Measurements from ENCODE around the gene NEK5.

DNA sequence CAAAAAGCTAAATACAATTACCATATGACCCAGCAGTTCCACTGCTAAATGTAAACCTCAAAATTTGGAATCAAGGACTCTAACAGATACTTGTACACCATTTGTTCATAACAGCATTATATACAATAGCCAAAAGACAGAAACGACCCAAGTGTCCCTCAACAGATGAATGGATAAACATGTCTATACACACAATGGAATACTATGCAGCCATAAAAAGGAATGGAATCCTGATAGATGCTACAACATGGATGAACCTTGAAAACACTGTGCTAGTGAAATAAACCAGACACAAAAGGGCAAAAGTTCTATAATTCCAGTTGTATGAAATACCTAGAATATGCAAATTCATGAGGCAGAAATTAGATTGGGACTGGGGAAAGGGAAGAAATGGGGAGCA, 18.4 kb upstream of the NEK5 start:
- TF ChIP-seq ASH2L (IDR thresholded peaks at IDR 0.05; ENCODE audit: low read length) (no peak), EP300 (IDR thresholded peaks at IDR 0.05; ENCODE audit: borderline replicate concordance in 1 of 2, low read depth in 2 of 2, low read length in 2 of 2) (no peak), ZNF274 (IDR thresholded peaks at IDR 0.05; ENCODE audit: borderline replicate concordance, extremely low read depth, low read length) (no peak), SIN3A (conservative IDR thresholded peaks at IDR 0.05 in 1 of 2, IDR thresholded peaks at IDR 0.05 in 1 of 2; ENCODE audit: low read depth in 1 of 2, low read length in 2 of 2) (no peak), RXRA (IDR thresholded peaks at IDR 0.05; ENCODE audit: insufficient read depth, low read depth, low read length) (no peak)

Measured in H1 (cell line).